ENCODE measurements around the gene TIPARP.

TIPARP gene

DNA sequence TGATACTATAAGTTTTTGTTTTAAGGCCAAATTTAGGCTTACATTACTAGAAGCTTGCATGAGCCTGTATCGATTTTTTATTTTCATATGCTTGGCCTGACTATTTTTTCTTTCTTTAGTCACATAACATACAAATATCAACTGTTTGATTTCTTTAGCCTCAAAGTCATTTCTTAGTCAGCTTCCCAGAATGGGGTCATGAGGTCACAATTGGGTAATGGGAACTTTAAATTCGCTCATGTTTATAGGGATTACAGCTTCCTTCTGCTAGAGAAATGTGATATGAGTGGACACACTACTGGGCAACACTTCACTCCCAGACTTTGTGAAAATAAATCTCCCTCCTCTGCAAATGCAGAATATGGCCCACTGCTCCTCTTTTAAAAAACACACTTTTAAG, 9.1 kb upstream of the TIPARP start:
- no peak for DNase-seq (ENCODE audit: low spot score)
- Histone ChIP-seq H3K4me3 (no peak overlapping the region), H3K27ac (no peak overlapping the region)
- TF ChIP-seq, protein P1, sequence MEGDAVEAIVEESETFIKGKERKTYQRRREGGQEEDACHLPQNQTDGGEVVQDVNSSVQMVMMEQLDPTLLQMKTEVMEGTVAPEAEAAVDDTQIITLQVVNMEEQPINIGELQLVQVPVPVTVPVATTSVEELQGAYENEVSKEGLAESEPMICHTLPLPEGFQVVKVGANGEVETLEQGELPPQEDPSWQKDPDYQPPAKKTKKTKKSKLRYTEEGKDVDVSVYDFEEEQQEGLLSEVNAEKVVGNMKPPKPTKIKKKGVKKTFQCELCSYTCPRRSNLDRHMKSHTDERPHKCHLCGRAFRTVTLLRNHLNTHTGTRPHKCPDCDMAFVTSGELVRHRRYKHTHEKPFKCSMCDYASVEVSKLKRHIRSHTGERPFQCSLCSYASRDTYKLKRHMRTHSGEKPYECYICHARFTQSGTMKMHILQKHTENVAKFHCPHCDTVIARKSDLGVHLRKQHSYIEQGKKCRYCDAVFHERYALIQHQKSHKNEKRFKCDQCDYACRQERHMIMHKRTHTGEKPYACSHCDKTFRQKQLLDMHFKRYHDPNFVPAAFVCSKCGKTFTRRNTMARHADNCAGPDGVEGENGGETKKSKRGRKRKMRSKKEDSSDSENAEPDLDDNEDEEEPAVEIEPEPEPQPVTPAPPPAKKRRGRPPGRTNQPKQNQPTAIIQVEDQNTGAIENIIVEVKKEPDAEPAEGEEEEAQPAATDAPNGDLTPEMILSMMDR (IDR thresholded peaks at IDR 0.05), result no peak

DNA sequence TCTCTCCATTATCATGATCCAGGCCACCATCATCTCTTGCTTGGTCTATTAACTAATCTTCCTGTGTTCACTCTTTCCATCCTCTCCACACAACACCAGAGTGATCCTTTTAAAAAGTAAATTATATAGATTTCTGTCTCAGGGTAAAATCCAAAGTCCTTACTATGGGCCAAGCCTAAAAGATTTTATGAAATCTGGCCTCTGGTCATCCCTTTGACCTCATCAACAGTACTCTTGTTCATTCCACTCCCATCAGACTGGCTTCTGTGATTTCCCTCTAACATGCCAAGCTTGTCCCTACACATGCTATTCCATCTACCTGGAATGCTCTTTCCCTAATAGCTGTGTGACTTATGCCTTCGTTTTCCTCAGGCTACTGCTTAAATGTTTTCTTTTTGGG, 8.3 kb upstream of the TIPARP start:
- H3K27ac ChIP-seq, result no peak overlapping the region
- TF ChIP-seq, protein P1 (IDR thresholded peaks at IDR 0.05), result no peak
- no peak for DNase-seq (ENCODE audit: low spot score)
- H3K4me3 ChIP-seq, result no peak overlapping the region

DNA sequence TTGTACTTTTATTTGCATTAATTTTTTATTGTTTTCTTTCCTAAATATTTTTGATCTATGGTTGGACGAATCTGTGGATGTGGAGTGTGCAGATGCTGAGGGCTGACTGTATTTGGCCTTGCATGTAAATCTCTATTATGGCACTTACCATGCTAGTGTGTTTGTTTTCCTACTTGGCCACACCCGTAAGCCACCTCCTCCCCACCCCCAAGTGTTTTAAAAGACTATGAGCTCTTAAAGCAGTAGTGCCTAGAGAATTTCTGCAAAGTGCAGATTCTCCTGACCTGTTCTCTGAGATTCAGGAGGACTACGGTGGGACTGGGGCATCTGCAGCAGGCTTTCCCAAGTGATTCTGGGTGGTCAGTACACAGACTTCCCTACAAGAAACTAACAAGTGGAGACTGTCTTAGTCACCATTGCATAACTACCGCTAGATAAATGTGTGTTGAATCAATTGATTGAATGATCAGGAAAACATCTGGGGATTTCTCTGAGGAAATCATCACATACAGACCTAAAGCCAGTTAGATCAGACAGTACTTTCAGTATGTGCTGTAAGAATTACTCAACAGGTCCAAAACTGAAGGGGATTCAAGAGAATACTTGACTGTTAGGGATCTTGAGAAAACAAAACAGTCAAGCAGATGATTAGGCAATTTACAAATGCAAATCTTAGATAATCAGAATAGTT, 6.2 kb upstream of the TIPARP start:
- DNase-seq (ENCODE audit: low spot score), result no peak
- TF ChIP-seq, protein P1 (IDR thresholded peaks at IDR 0.05), result no peak
- Histone ChIP-seq H3K27ac (no peak overlapping the region), H3K4me3 (no peak overlapping the region)

DNA sequence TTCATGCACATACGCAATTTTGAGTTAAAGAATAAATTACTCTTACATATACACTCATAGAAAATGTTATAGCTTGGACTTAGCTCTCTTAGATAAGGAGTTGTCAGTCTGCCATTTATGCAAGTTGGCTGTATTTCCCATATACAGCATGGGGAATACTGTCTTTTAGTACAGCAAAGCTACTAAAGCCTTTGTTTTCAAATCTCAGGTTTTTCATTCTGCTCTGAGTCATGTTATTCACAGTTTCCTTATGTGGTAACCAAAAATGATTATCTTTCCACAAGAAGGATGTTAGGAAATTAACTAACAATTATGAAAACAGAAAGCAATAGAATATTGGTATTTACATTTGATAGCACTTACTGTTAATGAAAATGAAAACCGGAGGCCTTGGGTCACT, 4.3 kb upstream of the TIPARP start:
- TF ChIP-seq, protein P1 (IDR thresholded peaks at IDR 0.05), result no peak
- no peak overlapping the region for H3K4me3 ChIP-seq
- no peak for DNase-seq (ENCODE audit: low spot score)
- no peak overlapping the region for H3K27ac ChIP-seq

DNA sequence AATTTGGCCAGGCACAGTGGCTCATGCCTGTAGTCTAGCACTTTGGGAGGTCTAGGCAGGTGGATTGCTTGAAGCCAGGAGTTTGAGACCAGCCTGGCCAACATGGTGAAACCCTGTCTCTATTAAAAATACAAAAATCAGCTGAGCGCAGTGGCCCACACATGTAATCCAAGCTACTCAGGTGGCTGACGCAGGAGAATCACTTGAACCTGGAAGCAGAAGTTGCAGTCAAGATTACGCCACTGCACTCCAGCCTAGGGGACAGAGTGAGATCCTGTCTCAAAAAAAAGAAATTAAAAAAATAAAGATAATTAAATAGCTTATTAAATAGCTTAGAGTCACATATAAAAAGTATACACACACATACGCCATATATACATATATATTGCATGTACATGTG, 3.7 kb upstream of the TIPARP start:
- Histone ChIP-seq H3K27ac (no peak overlapping the region), H3K4me3 (no peak overlapping the region)
- no peak for DNase-seq (ENCODE audit: low spot score)
- TF ChIP-seq, protein P1 (IDR thresholded peaks at IDR 0.05), result no peak

DNA sequence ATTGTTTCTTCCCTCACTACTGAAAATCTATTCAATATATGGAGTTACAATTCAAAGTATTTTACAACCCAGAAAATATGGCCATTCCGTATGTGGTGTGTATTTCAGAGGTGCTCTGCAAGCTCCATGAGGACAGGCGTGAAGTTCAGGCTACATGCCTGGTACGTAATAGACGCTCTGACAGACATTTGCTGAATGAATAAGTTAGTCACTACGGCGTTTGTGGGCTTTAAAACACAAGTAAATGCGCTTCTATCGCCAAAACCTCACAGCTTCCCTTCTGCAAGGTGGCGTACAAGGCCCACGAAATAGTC, 701 bp upstream of the TIPARP start:
- peak overlapping the region; percentile 96 for H3K27ac ChIP-seq
- no peak for DNase-seq (ENCODE audit: low spot score)
- TF ChIP-seq, protein P1 (IDR thresholded peaks at IDR 0.05), result no peak
- peak overlapping the region; percentile 85 for H3K4me3 ChIP-seq
